NCI-H2196 (cell line): Measurements from ENCODE around the gene CST4.
"Not testable (repeated sequence)": the region's sequence is repeated elsewhere in the genome, so short reads cannot be mapped to it uniquely, and the experiment has no call there.

Experiments used
- DNase-seq: peaks from one replicate; lab custom pipeline; 2025; ENCODE audit not compliant: unreplicated experiment; lab: John Stamatoyannopoulos, UW

CST4 gene

DNA sequence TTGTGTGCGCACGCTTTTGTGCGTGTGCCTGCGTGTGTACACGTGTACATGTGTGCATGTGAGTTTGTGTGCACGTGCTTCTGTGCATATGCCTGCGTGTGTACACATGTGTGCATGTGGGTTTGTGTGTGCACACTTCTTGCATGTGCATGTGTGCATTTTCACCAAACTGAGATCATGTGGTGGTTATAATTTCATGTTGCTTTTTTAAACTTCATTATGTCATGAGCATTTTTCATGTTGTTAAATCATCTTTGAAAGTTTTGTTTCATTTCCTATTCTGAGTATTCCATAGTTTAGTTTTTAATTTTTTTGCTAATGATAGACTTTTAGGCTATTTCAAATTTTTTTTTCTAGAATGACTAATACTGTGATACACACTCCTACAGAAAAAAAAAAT is 44.7 kb downstream of the CST4 start:
- DNase-seq: no peak

DNA sequence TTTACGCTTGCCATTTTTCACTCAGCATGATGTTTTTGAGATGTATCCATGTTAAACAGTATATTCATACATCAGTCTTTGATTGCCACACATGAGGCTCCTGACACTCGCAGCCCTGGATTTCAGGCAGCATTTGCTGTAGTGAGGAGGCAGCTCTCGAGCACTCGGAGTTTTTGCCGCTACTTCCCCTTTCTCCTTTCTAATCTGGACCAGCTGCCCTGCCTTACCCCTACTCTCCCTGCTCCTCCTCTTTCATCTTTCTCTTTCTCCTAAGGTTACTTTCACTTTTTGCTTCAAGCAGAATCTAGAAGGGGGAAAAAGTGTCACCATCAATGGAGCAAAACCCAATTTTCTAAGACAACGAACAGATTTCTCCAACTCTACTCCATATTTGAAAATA is 45.2 kb downstream of the CST4 start:
- no peak for DNase-seq

DNA sequence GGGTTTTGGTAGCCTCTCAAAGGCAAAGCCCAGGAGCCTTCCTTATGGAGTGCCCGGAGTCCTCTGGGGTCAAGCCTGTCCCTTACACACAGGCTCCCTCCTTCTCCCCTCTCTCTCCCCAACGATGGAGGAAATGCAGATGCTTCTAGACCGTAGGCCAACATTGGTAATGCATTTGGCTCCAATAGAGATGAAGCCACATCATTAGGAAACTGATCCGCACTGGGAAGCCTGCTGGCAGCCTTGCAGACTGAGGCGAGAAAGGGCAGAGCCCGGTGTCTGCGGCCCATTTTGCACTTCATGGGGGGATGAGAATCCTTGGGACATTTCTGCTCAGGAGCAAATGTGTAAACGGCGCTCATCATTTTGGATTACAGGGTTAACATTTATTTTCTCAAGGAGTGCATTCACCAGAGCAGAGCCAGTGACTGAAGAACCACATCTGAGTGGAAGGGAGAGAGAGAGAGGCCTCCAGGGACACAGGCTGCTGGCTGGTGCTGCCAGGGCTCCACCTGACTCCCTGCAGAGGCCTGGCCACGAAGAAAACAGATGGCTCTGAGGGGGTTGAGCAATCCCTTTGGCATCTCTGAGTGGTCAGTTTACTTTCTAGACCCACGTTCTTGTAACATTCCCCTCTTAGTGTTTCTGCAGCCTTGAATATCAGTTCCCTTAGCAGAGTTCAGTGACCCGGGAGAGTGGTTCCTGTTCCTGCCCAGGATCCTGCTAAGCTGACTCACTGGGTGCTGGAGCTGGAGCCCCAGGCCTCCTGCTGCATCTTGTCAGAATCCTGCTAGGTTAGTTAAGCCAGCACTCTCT is 46.7 kb downstream of the CST4 start:
- no peak for DNase-seq

DNA sequence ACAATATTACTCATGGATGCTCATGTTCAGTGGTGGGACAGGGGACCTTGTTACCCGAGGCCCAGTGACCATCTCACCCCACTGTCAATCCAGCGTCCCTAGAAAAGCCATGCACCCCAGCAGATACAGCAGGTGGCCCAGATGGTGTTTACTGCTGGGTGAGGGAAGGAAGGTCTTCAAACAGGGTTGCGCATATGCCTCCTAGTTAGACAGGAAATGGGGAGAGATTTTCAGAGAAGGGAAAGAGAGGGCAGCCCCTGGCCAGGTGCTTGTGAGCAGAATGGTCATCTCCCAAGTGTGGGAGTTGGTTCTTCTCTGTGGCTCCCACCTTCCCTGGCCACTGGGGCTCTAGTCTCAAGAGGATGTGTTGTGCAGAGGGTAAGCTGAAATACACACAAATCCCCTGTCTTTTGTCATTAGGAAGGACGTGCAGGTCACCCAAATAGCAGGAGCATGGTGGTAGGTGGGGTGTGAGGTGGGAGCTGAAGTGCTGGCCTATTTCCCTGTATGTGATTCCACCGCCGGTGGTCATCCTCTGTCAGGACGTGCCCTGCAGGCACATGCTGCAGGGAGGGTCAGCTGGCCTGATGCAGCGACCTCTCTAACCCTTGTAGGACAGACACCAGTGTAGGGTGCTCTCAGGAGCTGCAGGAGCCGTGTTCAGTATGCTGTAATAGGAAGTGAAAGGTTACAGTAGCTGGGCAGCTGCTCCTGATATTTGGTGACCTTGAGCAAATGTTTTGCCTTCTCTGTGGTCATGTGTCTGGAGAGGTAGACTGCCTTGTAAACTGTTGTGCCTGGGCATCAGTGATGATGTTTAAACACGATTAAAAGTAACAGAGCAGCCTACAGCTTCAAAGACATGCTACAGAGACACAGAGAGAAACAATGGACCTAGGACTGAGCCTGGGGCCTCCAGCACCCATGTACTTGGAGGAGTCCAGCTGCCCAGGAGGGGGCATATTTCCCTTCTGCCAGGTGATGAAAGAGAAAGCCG is 47.9 kb downstream of the CST4 start:
- DNase-seq: no peak

DNA sequence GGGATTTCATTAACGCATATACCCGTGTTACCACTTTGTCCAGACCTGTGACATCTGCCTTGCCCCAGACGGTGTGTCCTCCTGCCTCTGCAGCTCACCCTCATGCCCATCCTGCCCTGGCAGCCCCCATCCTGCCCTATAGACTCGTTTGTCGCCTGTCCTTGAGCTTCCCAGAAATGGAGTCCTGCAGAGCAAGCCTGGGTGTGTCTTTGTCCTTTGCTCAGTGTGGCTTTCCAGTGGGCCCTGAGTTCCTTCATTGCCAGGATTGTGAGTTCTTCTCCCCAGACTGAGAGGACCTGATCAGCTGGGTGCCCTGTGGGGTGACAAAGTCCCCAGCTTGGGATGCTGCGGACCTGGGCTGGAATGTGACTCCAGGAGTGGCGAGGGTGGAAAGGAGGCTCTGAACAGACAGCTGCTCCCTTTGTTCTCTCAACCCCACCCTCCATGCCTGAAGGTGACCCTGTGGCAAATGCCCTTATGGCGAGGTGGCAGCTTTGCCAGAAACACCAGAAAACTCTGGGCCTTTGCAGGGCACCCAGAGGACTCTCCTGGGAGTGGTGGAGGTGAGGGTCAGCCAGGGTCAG is 48.7 kb downstream of the CST4 start:
- no peak for DNase-seq

DNA sequence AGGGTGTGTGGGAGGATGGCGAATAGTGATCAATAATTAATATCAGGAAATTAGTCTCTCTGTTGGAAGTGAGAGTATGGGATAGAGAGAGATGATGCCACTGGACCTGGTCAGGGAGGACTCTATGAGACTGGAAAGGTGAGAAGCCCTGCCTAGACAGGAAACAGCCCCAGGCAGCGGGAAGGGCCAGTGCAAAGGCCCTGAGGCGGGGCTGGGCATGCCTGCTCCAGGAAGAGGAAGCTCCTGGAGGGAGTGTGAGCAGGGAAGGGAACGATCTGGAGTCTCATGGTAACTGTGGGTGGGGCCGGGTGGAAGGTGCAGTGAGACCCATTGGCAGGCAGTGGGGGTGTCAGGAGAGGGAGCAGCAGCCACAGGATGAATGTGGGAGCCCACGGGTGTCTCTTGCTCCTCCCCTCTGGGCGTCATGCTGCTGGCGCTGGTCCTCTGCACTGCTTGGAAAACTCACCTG is 49.3 kb downstream of the CST4 start:
- DNase-seq: no peak

DNA sequence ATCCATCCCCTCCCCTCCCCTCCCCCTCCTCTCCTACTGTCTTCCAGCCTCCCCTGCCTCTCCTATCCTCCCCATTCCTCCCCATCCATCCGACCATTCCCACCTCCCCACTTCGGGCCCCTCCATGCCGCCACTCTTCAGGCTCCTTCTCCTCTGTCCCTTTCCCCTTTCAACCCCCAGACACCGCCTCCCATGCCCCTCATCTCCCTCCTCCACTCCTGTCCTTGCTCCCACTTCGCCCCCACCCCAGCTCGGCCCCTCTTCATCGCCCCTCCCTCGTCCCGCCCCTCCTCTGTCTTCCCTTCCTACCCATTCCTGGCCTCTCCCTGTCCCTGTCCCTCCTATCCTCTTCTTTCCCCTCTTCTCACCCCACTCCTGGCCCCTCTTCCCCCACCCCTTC is 50.5 kb downstream of the CST4 start:
- DNase-seq: no peak

DNA sequence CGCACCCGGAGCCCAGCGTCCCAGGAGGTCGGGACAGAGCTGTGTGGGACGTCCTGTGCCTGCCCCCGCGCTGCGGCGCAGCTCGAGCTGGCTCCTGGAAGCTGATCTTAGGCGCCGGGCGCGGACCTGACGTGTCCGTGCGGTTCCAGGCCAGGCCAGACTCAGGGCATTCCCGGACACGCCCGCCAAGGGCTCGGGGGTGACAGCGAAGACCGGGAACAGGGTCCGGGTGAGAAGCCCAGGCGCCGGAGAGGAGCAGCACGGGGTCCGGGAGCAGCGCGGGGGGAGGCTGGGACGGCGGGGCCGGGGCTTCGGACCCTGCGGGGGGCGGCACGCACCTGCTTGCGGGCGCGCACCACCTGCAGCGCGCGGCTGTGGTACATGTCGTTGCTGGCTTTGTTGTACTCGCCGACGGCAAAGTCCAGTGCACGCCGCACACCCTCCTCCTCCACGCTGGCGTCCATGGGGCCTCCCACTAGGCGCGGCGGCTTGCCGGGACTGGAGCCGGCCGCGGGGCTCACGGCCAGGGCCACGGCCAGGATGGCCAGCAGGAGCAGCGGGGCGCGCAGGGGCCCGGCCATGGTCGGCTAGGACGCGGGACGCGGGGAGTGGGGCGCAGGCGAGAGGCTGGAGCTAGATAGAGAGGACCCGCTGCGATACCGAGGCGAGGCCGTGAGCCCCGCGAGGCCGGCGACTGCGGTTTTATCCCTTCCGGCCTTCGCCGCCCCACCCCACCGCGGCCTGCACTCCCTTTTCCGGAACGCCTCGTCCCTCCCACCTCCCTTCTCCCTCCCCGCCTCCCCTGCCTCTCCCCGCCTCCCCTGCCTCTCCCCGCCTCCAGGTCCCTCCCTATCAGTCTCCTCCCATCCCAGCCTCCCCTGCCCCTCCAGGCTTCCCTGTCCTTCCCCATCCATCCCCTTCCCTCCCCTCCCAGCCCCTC is 51.3 kb downstream of the CST4 start, which contains the start of gene CST3:
TSS of gene CST3 (minus strand) at position 674 of the 940 bp plus-strand sequence. CDS start at position 581, 93 bp downstream.
- peak; percentile 83 for DNase-seq

DNA sequence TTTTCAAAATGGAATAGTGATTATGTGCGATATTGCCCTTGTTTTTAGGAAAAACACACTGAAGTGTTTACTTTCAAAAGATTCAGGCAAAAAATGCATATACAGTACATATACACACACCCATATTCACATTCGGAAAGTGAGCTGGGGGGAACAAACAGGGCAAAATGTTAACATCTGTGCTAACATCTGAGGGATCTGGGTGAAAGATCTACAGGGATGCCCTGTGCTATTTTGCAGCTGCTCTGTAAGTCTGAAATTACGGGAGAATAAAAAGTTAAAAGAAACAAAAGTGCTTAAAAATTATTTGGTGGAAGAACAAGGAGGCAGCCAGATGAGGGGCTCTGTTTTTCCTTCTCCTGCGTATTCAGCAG is 51.9 kb downstream of the CST4 start:
- DNase-seq: no peak

DNA sequence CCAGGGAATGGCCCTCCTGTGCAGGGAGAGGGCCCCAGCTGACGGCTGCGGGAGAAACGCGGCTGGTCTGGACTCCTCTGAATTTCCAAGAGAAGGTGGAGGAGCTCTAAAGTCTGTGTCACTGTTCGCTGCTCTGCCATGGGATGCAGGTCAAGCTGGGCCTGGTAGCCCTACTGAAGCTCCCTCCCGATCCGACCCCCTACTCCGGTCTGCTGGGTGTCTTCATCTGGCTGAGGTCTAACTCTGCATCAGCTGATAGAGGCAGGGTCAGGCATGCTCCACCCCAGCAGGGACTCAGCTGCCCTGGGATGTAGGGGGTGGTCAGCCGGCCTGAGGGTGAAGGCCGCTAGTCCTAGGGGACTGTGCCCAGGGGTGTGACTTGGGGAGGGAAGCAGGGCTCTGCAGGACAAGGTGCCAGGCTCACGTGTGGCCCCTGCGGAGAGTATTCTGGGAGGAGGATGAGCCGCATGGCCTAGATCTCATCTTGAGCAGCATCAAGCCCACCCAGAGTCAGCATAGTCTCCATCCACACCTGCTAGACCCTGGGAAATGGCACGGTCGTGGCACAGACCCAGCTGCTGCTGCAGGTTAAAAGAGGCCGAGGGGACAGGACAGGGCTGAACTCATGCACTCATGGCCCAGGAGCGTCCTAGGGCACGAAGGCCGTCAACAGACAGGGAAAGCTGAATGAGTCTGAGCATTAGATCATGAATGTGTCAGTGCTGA is 52.5 kb downstream of the CST4 start:
- DNase-seq: no peak

DNA sequence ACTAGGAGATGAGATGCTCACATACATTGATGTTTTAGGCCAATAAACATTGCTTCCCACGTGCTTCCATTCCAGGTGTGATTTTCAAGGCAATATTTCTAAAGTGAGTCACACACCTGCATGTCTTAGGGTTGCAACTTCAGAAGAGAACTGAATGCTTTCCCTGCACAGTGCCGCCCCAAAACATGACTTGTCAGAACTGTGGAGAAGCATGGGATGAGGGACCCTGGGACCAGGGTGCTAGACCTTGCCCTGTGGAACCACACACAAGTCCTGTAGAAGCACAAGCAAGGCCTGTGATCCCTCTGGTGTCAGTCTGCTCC is 53.1 kb downstream of the CST4 start:
- DNase-seq: not testable (repeated sequence)
